Effector memory CD4-positive, alpha-beta T cell (primary cell): ENCODE data around the gene CSRP1.

Experiments
- DNase-seq, 3 donors: peaks; one replicate each; pipeline ENCODE4 v3.0.0-alpha.2; 2020
- H3K27ac ChIP-seq: 2 replicates; pipeline ENCODE4 v1.7.0; 2013; ENCODE audit warnings: mild to moderate bottlenecking, low read length, moderate library complexity; ENCODE audit not compliant: insufficient read depth, poor library complexity, severe bottlenecking
- H3K27me3 ChIP-seq: replicated peaks from 2 replicates; pipeline ENCODE4 v1.7.0; 2013; ENCODE audit warnings: mild to moderate bottlenecking, low read length; ENCODE audit not compliant: insufficient read depth, control insufficient read depth, poor library complexity, severe bottlenecking
- H3K36me3 ChIP-seq: 2 replicates; pipeline ENCODE4 v1.7.0; 2013; ENCODE audit warnings: mild to moderate bottlenecking, low read length, moderate library complexity; ENCODE audit not compliant: control insufficient read depth, insufficient read depth
- H3K4me1 ChIP-seq: 2 replicates; pipeline ENCODE4 v1.7.0; 2013; ENCODE audit warnings: low read length, mild to moderate bottlenecking; ENCODE audit not compliant: control insufficient read depth, insufficient read depth, poor library complexity, severe bottlenecking
- H3K4me3 ChIP-seq: 2 replicates; pipeline ENCODE4 v1.7.0; 2013; ENCODE audit warnings: low read length, low read depth, mild to moderate bottlenecking; ENCODE audit not compliant: insufficient read depth, poor library complexity, severe bottlenecking
- H3K9me3 ChIP-seq: 2 replicates; pipeline ENCODE4 v1.7.0; 2013; ENCODE audit warnings: mild to moderate bottlenecking, low read length, moderate library complexity; ENCODE audit not compliant: control insufficient read depth

CSRP1 gene

GRCh38 chr1:201468844-201469644, 37.9 kb downstream of the CSRP1 start, which contains the start of gene PHLDA3:
Gene PHLDA3, minus strand, starts transcription at chr1:201469188. Its CDS starts 402 bp downstream, at chr1:201468786.
- Histone ChIP-seq H3K9me3 (no peaks in the 10 kb centered on the region), H3K27ac (no peak within 1 kb of the TSS), H3K27me3 (no peaks in the 10 kb centered on the region), H3K4me1 (peaks cover 10% of the 10 kb centered on the region), H3K4me3 (peak within 1 kb of the TSS; percentile 48), H3K36me3 (no peaks in the 10 kb centered on the region)
- peak in 2 of 3 donors; percentile 12 to 17 for DNase-seq

- H3K9me3 ChIP-seq: no peaks in the 10 kb centered on the region
- no peaks in the 10 kb centered on the region for H3K36me3 ChIP-seq
- DNase-seq: no peak
- H3K27ac ChIP-seq: no peak overlapping the region
- peaks cover 10% of the 10 kb centered on the region for H3K4me1 ChIP-seq
- no peaks in the 10 kb centered on the region for H3K27me3 ChIP-seq
- H3K4me3 ChIP-seq: peak overlapping the region; percentile 48
These were observed 38.5 kb downstream of the CSRP1 start for GRCh38 chr1:201468501-201468843.

GRCh38 chr1:201466492-201466891, 40.4 kb downstream of the CSRP1 start:
- no peaks in the 10 kb centered on the region for H3K27me3 ChIP-seq
- peaks cover 10% of the 10 kb centered on the region for H3K4me1 ChIP-seq
- no peaks in the 10 kb centered on the region for H3K9me3 ChIP-seq
- H3K36me3 ChIP-seq: no peaks in the 10 kb centered on the region
- H3K27ac ChIP-seq: no peak overlapping the region
- no peak overlapping the region for H3K4me3 ChIP-seq
- DNase-seq: no peak

GRCh38 chr1:201465698-201466290, 41.1 kb downstream of the CSRP1 start:
- no peaks in the 10 kb centered on the region for H3K27me3 ChIP-seq
- H3K36me3 ChIP-seq: no peaks in the 10 kb centered on the region
- no peak for DNase-seq
- H3K4me1 ChIP-seq: peaks cover 10% of the 10 kb centered on the region
- no peak overlapping the region for H3K4me3 ChIP-seq
- no peaks in the 10 kb centered on the region for H3K9me3 ChIP-seq
- no peak overlapping the region for H3K27ac ChIP-seq

GRCh38 chr1:201463071-201463552, 43.8 kb downstream of the CSRP1 start:
- Histone ChIP-seq H3K36me3 (no peaks in the 10 kb centered on the region), H3K27ac (no peak overlapping the region), H3K9me3 (no peaks in the 10 kb centered on the region), H3K27me3 (no peaks in the 10 kb centered on the region), H3K4me1 (peaks cover 2% of the 10 kb centered on the region), H3K4me3 (no peak overlapping the region)
- no peak for DNase-seq

GRCh38 chr1:201461645-201462441, 45.1 kb downstream of the CSRP1 start:
- DNase-seq: no peak
- H3K9me3 ChIP-seq: no peaks in the 10 kb centered on the region
- no peaks in the 10 kb centered on the region for H3K4me1 ChIP-seq
- H3K27ac ChIP-seq: no peak overlapping the region
- no peaks in the 10 kb centered on the region for H3K36me3 ChIP-seq
- no peaks in the 10 kb centered on the region for H3K27me3 ChIP-seq
- no peak overlapping the region for H3K4me3 ChIP-seq

GRCh38 chr1:201460814-201461644, 45.9 kb downstream of the CSRP1 start:
- H3K36me3 ChIP-seq: no peaks in the 10 kb centered on the region
- H3K4me1 ChIP-seq: no peaks in the 10 kb centered on the region
- DNase-seq: no peak
- H3K4me3 ChIP-seq: no peak overlapping the region
- H3K9me3 ChIP-seq: no peaks in the 10 kb centered on the region
- H3K27me3 ChIP-seq: no peaks in the 10 kb centered on the region
- no peak overlapping the region for H3K27ac ChIP-seq

GRCh38 chr1:201459775-201460174, 47.1 kb downstream of the CSRP1 start:
- no peaks in the 10 kb centered on the region for H3K27me3 ChIP-seq
- H3K4me3 ChIP-seq: no peak overlapping the region
- no peaks in the 10 kb centered on the region for H3K9me3 ChIP-seq
- H3K27ac ChIP-seq: no peak overlapping the region
- H3K36me3 ChIP-seq: no peaks in the 10 kb centered on the region
- no peaks in the 10 kb centered on the region for H3K4me1 ChIP-seq
- no peak for DNase-seq

GRCh38 chr1:201459052-201459451, 47.9 kb downstream of the CSRP1 start:
- H3K9me3 ChIP-seq: no peaks in the 10 kb centered on the region
- H3K36me3 ChIP-seq: no peaks in the 10 kb centered on the region
- DNase-seq: no peak
- H3K27ac ChIP-seq: no peak overlapping the region
- H3K4me3 ChIP-seq: no peak overlapping the region
- peaks cover 3% of the 10 kb centered on the region for H3K4me1 ChIP-seq
- H3K27me3 ChIP-seq: no peaks in the 10 kb centered on the region
